Measurements from ENCODE around the gene RANBP9. TPM values are rescaled to one million over a fixed set of nuclear protein-coding genes. Genes with fewer than 3 reads are reported as not detected.

RANBP9 gene
- total and polyA plus RNA-seq, 2 donors from 2014 or later, result 16.4 to 29.0 TPM

DNA sequence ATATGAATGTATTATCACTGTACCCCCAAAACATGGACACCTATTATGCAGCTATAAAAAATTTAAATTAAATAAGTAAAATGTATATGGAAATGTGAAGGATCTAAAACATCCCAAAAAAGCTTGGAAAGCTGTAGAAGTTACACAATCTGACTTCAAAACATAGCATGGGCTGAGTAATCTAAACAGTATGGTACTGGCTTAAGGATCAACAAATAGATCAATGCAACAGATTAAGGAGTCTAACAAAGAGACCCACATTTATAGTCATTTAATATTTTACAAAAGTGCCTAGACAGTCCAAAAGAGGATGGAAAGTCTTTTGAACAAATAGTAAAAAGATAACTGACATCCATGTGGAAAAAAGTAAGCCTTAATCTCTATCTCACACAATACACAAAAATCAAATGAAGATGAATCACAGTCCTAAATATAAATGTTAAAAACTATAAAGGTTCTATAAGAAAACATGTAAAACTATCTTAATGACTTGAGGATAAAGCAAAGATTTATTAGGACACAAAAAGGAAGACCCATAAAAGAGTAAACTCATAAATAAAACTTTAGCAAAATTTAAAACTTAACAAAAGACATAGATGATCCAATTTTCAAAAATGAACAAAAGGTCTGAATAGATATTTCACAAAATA, 46.8 kb downstream of the RANBP9 start:
- intact Hi-C loops (cut with DNase I), result no loop called here
- H3K27me3 ChIP-seq (ENCODE audit: control insufficient read depth, insufficient read depth, low read length), result no peaks in the 10 kb centered on the region
- no peak for DNase-seq
- no peaks in the 10 kb centered on the region for H3K4me1 ChIP-seq (ENCODE audit: control insufficient read depth in 2 of 3, insufficient read depth in 2 of 3, low read depth in 1 of 3, low read length in 3 of 3)
- no peak for FAIRE-seq
- H3K4me3 ChIP-seq (ENCODE audit: low read length in 3 of 3), result no peak overlapping the region
- H3K9ac ChIP-seq (ENCODE audit: low read length in 3 of 3), result no peak overlapping the region
- no peak overlapping the region for H3K27ac ChIP-seq (ENCODE audit: low read depth in 2 of 2, low read length in 2 of 2)
- H3K36me3 ChIP-seq (ENCODE audit: control insufficient read depth in 2 of 3, insufficient read depth in 3 of 3, low read length in 3 of 3), result no peaks in the 10 kb centered on the region
- TF ChIP-seq, protein P1, sequence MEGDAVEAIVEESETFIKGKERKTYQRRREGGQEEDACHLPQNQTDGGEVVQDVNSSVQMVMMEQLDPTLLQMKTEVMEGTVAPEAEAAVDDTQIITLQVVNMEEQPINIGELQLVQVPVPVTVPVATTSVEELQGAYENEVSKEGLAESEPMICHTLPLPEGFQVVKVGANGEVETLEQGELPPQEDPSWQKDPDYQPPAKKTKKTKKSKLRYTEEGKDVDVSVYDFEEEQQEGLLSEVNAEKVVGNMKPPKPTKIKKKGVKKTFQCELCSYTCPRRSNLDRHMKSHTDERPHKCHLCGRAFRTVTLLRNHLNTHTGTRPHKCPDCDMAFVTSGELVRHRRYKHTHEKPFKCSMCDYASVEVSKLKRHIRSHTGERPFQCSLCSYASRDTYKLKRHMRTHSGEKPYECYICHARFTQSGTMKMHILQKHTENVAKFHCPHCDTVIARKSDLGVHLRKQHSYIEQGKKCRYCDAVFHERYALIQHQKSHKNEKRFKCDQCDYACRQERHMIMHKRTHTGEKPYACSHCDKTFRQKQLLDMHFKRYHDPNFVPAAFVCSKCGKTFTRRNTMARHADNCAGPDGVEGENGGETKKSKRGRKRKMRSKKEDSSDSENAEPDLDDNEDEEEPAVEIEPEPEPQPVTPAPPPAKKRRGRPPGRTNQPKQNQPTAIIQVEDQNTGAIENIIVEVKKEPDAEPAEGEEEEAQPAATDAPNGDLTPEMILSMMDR (IDR thresholded peaks at IDR 0.05; ENCODE audit: borderline replicate concordance, extremely low read depth, insufficient read depth), result no peak
- no peaks in the 10 kb centered on the region for H3K9me3 ChIP-seq (ENCODE audit: control insufficient read depth in 2 of 3, insufficient read depth in 1 of 3, low read length in 3 of 3)

DNA sequence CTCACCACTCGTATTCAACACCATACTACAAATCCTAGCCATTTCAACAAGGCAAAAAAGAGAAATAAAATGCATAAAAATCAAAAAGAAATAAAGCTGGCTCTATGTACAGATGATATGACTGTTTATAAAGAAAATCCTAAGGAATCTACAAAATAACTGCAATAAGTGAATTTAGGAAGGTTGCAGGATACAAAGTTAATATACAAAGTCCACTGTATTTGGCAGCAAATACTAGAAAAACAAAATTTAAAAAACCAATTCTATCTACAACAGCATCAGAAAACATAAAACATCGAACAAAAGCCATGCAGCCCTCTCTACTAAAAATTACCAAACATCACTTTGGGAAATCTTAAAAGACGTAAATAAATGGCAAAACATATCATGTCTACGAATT, 47.6 kb downstream of the RANBP9 start:
- FAIRE-seq (no peak), DNase-seq (no peak)
- TF ChIP-seq, protein P1 (IDR thresholded peaks at IDR 0.05; ENCODE audit: borderline replicate concordance, extremely low read depth, insufficient read depth), result no peak
- Histone ChIP-seq H3K27me3 (ENCODE audit: control insufficient read depth, insufficient read depth, low read length) (no peaks in the 10 kb centered on the region), H3K36me3 (ENCODE audit: control insufficient read depth in 2 of 3, insufficient read depth in 3 of 3, low read length in 3 of 3) (no peaks in the 10 kb centered on the region), H3K4me1 (ENCODE audit: control insufficient read depth in 2 of 3, insufficient read depth in 2 of 3, low read depth in 1 of 3, low read length in 3 of 3) (no peaks in the 10 kb centered on the region), H3K9ac (ENCODE audit: low read length in 3 of 3) (no peak overlapping the region), H3K4me3 (ENCODE audit: low read length in 3 of 3) (no peak overlapping the region), H3K27ac (ENCODE audit: low read depth in 2 of 2, low read length in 2 of 2) (no peak overlapping the region), H3K9me3 (ENCODE audit: control insufficient read depth in 2 of 3, insufficient read depth in 1 of 3, low read length in 3 of 3) (no peaks in the 10 kb centered on the region)
- intact Hi-C loops (cut with DNase I), result no loop called here

DNA sequence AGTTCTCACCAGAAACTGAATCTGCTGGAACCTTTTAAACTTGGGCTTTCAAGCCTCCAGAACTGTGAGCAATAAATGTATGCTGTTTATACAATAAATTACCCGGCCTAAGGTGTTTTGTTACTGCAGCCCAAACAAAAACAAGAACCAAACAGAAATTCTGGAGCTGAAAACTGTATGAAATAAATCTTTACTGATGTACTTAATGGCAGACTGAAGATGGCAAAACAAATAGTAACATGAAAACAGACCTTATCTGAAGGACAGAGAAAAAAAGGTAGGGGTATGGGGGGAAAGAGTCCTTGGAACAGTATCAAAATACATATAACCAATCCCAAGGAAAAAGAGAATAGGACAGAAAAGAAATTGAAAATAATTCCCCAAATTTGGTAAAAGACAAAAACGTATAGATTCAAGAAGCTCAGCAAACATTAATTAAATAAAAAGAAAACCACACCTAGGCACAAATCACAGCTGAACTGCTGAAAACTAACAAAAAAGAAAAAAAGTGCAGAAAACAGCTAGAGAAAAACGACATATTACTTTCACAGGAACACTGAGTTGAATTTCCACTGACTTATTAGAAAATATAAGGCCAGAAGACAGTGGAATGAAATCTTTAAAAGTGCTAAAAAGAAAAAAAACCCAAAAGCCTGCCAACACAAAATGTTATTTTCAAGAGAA, 48.8 kb downstream of the RANBP9 start:
- FAIRE-seq, result no peak
- no peaks in the 10 kb centered on the region for H3K36me3 ChIP-seq (ENCODE audit: control insufficient read depth in 2 of 3, insufficient read depth in 3 of 3, low read length in 3 of 3)
- H3K4me3 ChIP-seq (ENCODE audit: low read length in 3 of 3), result no peak overlapping the region
- H3K27me3 ChIP-seq (ENCODE audit: control insufficient read depth, insufficient read depth, low read length), result no peaks in the 10 kb centered on the region
- intact Hi-C loops (cut with DNase I), result no loop called here
- H3K4me1 ChIP-seq (ENCODE audit: control insufficient read depth in 2 of 3, insufficient read depth in 2 of 3, low read depth in 1 of 3, low read length in 3 of 3), result no peaks in the 10 kb centered on the region
- no peak for DNase-seq
- H3K27ac ChIP-seq (ENCODE audit: low read depth in 2 of 2, low read length in 2 of 2), result no peak overlapping the region
- TF ChIP-seq, protein P1 (IDR thresholded peaks at IDR 0.05; ENCODE audit: borderline replicate concordance, extremely low read depth, insufficient read depth), result no peak
- H3K9ac ChIP-seq (ENCODE audit: low read length in 3 of 3), result no peak overlapping the region
- H3K9me3 ChIP-seq (ENCODE audit: control insufficient read depth in 2 of 3, insufficient read depth in 1 of 3, low read length in 3 of 3), result no peaks in the 10 kb centered on the region

Measured in kidney (tissue), 14 donors.